NCI-H1105 treated with DMSO at 0.1 percent for 48 hours (cell line): ENCODE measurements around the gene NHERF1.

ENCODE experiments used
- DNase-seq: peaks from one replicate; lab custom pipeline; 2025; lab: John Stamatoyannopoulos, UW

The NHERF1 gene

DNA sequence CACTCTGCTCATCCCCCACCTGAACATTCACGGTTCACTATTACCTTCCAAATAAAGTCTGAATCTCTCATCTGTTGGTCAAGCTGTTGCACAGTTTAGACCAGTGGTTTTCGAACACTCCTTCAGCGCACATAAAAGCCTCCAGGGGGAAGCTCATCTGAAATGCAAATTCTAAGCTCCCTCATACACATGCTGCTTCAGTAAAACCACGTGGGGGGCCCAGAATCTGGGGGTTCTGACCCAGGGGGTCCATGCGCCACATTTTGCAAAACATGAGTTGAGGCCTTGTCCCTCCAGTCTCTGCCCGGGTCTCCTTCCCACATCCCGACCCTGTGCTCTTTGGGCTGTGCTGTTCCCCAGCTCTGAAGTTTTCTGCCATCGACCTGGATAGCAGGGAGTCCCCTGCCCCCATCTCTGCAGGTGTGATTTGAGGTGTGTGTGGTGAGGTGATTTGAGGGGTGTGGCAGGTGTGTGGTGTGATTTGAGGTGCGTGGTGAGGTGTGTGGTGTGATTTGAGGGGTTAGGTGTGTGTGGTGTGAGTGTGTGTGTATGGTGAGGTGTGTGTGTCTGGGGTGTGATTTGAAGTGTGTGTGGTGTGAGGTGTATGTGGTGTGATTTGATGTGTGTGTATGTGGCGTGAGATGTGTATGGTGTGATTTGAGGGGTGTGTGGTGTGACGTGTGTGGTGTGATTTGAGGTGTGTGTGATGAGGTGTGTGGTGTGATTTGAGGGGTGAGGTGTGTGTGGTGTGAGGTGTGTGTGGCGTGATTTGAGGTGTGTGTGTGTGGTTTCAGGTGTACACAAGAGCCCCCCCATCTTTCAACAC, 16.2 kb upstream of the NHERF1 start:
- DNase-seq = no peak

DNA sequence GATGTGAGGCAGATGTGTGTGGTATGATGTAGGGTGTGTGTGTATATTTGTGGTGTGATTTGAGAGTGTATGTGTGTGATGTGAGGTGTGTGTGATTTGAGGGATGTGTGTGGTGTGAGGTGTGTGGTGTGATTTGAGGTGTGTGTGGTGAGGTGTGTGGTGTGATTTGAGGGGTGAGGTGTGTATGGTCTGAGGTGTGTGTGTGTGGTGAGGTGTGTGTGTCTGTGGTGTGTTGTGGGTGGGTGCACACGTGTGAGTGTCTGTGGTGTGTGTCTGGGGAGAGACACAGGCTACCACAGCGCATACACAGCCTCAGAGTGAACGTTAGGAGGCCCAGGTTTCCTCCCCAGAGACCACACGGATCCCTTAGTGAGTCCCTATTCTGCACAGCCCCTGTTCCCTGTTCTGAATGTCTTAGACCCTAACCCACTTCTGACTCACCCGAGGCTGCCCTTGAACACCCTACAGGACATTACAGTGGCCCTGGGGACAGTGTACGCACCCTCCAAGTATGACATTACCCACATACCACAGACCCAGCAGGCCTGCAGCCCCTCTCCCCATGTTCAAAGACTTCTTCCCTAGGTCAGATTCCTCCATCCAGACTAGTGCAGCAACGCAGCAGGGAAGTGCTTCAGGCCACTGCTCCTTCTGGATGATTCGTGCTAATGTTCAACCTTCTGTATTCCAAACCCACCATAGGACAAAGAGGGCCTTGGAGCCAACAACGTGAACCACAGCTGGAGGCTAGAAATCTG, 14.9 kb upstream of the NHERF1 start:
- DNase-seq = no peak

- DNase-seq = no peak
These were observed 14.2 kb upstream of the NHERF1 start for GRCh38 chr17:74734256-74734655.

- DNase-seq = no peak
These were observed 11.7 kb upstream of the NHERF1 start, which contains the start of gene RAB37 for GRCh38 chr17:74736513-74737298. RAB37 (plus strand) TSS chr17:74737256; CDS start chr17:74737273, 17 bp downstream.

DNA sequence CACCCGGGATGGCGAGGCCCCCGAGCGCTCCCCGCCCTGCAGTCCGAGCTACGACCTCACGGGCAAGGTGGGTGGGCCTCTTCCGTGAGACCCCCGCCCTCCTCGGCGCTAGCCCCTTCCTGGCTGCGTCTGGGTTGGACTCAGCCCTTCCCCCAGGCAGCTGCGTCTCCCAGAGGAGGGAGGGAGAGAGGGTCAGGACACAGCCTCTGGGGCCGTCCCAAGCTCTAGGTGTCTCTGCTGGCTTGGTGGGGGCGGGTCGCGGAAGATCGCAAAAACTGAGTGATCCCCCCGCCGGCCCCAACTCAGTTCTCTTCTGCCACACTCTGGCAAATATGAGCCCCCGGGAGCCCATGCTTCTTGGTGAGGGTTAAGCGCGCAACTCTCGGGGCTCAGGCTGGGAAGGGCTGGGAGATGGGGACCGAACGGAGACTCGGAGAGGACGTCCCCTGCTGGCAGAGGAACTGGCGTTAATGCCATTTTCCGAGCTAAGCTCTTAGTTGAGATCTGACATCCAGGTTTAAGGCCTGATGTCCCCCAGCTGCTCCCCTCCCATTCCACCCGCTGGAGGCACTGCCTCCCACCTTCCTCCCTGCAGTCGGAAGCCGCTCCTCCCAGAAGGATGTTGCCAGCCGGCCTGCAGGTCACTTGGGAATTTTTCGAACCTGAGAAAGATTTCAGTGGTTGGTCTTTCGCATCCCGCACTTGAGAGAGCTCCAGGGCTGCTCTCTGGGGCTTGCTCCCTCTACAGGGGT, 11.0 kb upstream of the NHERF1 start:
- DNase-seq = peak; percentile 7

DNA sequence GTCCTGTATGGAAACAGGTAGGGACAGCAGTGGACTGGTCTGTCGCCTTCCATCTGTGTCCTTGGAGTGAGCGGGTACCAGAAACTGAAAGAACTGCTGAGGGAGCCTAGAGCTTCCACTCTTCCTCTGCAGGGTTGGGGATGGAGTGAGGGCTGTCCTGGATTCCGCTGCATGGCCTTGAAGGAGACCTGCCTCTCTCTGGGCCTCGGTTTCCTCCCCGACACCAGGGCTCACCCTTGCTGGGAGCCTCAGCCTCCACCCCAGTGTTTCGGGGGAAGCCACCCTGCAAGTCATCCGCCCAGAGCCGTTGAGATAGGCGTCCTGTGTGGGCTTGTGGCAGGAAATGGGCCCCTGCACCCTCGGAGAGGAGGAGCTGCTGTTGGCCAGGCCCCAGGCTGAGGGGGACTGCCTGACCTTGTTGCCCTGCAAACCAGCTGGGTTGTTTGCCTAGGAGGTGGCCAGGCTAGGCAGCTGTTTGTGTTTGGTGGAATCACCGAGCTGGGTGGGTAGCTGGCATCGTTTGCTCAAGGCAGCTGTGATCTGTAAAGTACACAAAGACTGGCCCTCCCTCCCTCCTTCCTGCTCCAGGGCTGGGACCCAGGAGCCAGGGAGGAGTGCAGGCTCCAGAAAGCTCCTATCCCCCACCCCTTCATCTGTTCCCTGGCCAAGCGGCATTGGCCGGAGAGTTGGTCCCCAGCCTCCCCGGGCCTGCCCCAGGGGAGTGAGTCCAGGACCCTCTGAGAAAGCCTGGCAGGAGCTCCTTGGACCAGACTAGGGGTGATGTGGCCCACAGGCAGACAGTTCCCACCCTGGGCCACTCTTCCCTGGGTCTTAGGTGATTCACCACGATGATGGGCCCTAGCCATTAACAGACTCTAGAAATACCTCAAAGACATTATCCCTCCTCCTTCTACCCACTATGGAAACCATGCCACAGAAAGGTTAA, 10.1 kb upstream of the NHERF1 start:
- DNase-seq = no peak

DNA sequence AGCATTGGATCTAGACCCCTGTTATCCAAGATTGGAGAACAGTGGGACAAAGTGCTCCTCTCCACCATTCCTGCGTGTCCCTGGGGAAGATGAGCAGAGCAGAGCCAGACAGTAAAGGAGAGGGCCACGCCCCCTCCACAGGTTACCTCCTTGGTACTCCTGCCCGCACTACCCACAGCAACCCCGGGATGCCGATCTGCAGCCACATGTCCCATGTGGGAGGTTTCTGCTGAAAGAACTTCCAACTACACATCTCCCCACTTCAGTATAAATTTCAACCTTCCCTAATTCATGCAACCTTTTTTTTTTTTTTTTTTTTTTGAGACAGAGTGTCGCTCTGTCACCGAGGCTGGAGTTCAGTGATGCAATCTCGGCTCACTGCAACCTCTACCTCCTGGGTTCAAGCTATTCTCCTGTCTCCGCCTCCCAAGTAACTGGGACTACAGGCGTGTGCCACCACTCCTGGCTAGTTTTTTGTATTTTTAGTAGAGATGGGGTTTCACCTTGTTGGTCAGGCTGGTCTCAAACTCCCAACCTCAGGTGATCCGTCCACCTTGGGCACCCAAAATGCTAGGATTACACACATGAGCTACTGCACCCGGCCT, 9.1 kb upstream of the NHERF1 start:
- no peak for DNase-seq

DNA sequence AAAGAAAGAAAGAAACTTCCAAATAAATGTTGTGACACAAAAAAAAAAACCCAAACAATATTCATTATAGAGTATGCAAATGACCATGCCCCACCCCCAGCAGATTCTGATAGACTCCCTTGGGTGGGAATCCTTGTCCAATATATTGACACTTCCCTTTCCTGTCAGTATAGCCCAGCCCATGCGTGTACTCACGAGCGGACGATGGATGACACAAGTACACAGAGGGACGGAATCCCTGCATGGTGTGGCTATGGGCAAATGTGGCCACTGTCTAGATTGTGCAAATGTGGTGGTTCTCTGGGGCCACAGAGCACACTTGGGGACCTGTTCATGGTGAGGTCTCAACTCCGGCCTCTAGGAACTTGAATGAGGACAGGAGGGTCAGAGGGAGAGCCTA, 8.3 kb upstream of the NHERF1 start:
- DNase-seq = no peak

DNA sequence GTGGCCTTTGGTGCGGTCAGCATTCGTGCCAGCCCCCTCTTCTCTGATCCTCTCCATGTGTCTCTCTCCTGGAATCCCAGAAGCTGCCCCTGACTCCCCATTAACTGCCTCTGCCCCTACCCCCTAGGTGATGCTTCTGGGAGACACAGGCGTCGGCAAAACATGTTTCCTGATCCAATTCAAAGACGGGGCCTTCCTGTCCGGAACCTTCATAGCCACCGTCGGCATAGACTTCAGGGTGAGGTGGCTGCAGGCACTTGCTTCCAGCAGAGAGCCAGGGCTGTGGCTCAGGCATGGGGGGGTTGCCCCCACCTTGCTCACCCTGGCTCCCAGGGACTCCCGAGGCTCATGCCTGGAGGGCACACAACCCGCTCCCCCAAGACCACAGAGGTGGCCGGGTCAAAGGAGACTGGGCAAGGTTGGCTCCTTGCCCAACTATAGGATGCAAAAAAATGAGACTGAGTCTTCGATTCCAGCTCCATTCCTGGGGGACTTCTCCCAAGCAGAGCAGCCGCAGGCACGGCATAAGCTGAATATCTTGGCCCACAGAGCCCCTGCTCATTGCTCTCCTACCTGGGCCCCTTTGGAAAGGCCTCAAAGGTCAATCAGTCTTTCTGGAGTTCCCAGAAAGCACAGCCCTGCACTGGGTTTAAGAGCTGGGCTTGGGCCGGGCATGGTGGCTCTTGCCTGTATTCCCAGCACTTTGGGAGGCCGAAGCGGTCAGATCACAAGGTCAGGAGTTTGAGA, 7.6 kb upstream of the NHERF1 start:
- DNase-seq = no peak

DNA sequence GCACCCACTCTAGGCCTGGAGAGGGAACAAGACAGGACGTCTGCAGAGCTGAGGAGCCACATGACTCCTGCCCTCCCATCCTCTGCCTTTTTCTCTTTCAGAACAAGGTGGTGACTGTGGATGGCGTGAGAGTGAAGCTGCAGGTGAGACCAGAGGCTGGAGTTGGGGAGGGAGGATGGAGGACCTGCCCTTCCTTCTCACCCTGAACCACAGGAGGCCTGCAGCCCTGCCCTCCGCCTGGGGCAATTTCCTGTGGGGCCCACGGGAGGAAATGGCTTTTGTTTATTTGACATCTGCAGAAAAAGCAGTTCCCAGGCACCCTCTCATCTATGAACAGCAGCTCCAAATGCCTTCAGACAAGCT, 6.3 kb upstream of the NHERF1 start:
- DNase-seq = no peak

DNA sequence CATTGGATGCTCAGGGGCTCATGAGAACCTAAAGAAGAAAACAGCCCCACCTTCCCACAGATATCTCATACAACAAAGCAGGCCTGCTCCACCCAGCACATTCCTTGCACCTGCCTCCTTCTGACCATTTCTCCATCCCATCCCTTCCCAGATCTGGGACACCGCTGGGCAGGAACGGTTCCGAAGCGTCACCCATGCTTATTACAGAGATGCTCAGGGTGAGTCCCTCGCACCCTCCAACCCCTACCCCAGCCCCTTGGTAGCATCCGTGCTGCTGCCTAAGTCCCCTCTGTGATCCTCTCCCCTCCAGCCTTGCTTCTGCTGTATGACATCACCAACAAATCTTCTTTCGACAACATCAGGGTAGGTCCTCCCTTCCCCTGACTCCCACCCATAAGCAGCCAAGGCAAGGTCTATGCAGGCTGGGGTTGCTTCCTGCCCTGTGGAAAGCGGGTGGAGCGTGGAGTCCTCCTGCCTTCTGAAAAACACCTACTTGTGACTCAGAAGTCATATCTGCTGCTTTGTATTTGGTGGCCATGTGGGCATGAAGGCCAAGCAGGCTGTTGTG, 5.4 kb upstream of the NHERF1 start:
- DNase-seq = no peak

DNA sequence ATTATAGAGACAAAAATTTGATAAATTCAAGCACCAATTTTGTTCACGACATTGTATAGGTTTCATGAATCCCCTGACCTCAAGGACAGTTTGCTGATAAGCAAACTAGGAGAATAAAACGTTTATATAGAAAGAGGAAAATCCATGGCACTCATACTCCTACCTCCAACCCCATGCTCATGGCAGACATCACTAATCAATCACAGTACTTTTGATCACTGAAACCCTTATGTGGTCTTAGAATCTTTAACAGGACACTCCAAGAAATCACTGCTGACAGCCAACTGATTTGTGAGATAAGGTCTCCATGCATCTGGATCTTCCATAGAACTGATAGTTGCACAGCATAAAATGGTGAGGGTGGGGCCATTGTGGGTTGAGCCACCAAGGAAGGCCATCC, 4.7 kb upstream of the NHERF1 start:
- no peak for DNase-seq

GRCh38 chr17:74744349-74744713, 4.1 kb upstream of the NHERF1 start:
- no peak for DNase-seq

- peak; percentile 32 for DNase-seq
These were observed 3.5 kb upstream of the NHERF1 start for GRCh38 chr17:74744714-74745547.

- no peak for DNase-seq
These were observed 2.8 kb upstream of the NHERF1 start for GRCh38 chr17:74745548-74746177.

- no peak for DNase-seq
These were observed 2.1 kb upstream of the NHERF1 start for GRCh38 chr17:74746376-74746775.

DNA sequence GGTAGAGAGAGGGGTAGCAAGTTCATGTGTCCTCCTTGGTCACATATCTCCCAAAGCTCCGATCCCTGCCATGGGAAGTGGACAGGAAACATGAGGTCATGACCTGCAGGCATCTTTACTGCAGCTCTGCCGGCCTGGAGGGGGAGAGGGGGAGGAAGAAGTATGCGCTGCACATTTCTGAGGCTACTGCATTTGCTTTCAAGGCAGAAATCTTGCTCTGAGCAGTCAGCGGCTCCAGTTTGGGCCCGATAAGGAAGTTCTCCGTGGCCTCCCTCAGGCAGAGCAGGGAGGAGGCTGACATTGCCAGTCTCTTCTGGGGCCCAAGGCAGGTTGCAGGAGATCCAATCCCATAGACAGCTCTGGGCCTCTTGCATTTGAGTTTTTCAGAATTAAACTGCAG, 1.5 kb upstream of the NHERF1 start:
- no peak for DNase-seq

DNA sequence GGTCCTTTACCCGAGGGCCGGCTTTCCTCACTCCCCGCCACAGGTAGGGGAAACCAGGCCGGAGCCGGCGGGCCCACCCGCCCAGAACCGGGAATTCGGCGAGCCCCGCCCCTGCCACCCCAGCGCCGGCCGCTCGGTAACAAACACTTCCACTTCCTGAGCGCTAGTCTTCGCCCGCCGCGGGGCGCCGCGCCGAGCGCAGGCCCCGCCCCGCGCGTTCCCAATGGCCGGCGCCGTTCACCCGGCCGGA, 224 bp upstream of the NHERF1 start:
- no peak for DNase-seq
